ENCODE measurements around the gene RPN1.

- no peak for TF ChIP-seq CTCF (conservative IDR thresholded peaks at IDR 0.05)
- TF ChIP-seq EZH2 (IDR thresholded peaks at IDR 0.05; ENCODE audit: low read depth), result no peak
Measured at GRCh38 chr3:128621234-128621633, 29.4 kb downstream of the RPN1 start.
